IMR-90 (cell line): ENCODE data around the gene ASTN2. TPM values are rescaled to one million over a fixed set of nuclear protein-coding genes. Genes with fewer than 3 reads are reported as not detected.

ENCODE experiments used
- ATAC-seq: fragments of 200-7000 bp; cut with Tn5 transposase; 2 replicates; pipeline ENCODE4 v1.9.1; 2020; ENCODE audit warnings: low read depth, mild to moderate bottlenecking, moderate library complexity
- BruUV-seq: library from RNA; stranded (reverse); fragments of 400-500 nt; replicated peaks from 2 replicates; lab custom pipeline; 2021; lab: Mats Ljungman, UMichigan
- CTCF ChIA-PET: fragments of 300-600 bp; formaldehyde crosslinking; extraction: SDS; loops from one replicate; lab custom pipeline; 2021; ENCODE audit warnings: antibody characterized with exemption; lab: Yijun Ruan, JAX
- POLR2A ChIA-PET: fragments of 300-600 bp; sonication (Branson Sonifier 250); formaldehyde crosslinking; loops from one replicate; lab custom pipeline; 2022; ENCODE audit warnings: antibody characterized with exemption; ENCODE audit not compliant: unreplicated experiment; lab: Charles Lee
- DNase-seq: peaks from one replicate; pipeline ENCODE4 v3.0.0; 2013
- H2AFZ ChIP-seq: replicated peaks from 2 replicates; pipeline ENCODE3; 2013; ENCODE audit warnings: low read length, mild to moderate bottlenecking; ENCODE audit not compliant: poor library complexity
- H2AK5ac ChIP-seq: 2 replicates; pipeline ENCODE4 v1.6.1; 2013; ENCODE audit warnings: low read depth, low read length, inconsistent platforms
- H2AK9ac ChIP-seq: replicated peaks from 2 replicates; pipeline ENCODE3; 2013; ENCODE audit warnings: mild to moderate bottlenecking, low read depth, low read length, moderate library complexity; ENCODE audit not compliant: poor library complexity
- H2BK120ac ChIP-seq: 2 replicates; pipeline ENCODE4 v1.6.1; 2013; ENCODE audit warnings: low read depth, low read length, inconsistent platforms
- H2BK15ac ChIP-seq: 3 replicates; pipeline ENCODE4 v1.6.1; 2013; ENCODE audit warnings: low read depth, low read length, inconsistent platforms
- H2BK20ac ChIP-seq: 2 replicates; pipeline ENCODE4 v1.6.1; 2013; ENCODE audit warnings: low read depth, mild to moderate bottlenecking, inconsistent platforms, low read length, moderate library complexity
- H2BK5ac ChIP-seq: 2 replicates; pipeline ENCODE4 v1.6.1; 2013; ENCODE audit warnings: mild to moderate bottlenecking, low read depth, low read length, inconsistent platforms; ENCODE audit not compliant: poor library complexity, severe bottlenecking
- H3K14ac ChIP-seq: replicated peaks from 2 replicates; pipeline ENCODE4 v1.6.1; 2013; ENCODE audit warnings: low read depth, low read length, inconsistent platforms
- H3K18ac ChIP-seq: 2 replicates; pipeline ENCODE4 v1.6.1; 2013; ENCODE audit warnings: low read depth, low read length, control low read depth
- H3K23ac ChIP-seq: 2 replicates; pipeline ENCODE4 v1.6.1; 2013; ENCODE audit warnings: low read depth, low read length, inconsistent platforms
- H3K27ac ChIP-seq: 2 replicates; pipeline ENCODE4 v1.5.1; 2013; ENCODE audit warnings: mild to moderate bottlenecking, control low read depth, low read length; ENCODE audit not compliant: insufficient read depth
- H3K27me3 ChIP-seq: 2 replicates; pipeline ENCODE4 v1.6.1; 2013; ENCODE audit warnings: low read length; ENCODE audit not compliant: control insufficient read depth, insufficient read depth
- H3K36me3 ChIP-seq: 2 replicates; pipeline ENCODE4 v1.6.1; 2013; ENCODE audit warnings: low read length, mixed read lengths; ENCODE audit not compliant: control insufficient read depth, insufficient read depth
- H3K4ac ChIP-seq: 2 replicates; pipeline ENCODE4 v1.6.1; 2013; ENCODE audit warnings: low read depth, low read length, inconsistent platforms
- H3K4me1 ChIP-seq: 2 replicates; pipeline ENCODE4 v1.6.1; 2013; ENCODE audit warnings: low read length, mixed read lengths; ENCODE audit not compliant: control insufficient read depth, insufficient read depth
- H3K4me2 ChIP-seq: 2 replicates; pipeline ENCODE4 v1.6.1; 2013; ENCODE audit warnings: low read depth, mild to moderate bottlenecking, control low read depth, low read length, moderate library complexity
- H3K4me3 ChIP-seq: 2 replicates; pipeline ENCODE4 v1.5.1; 2013; ENCODE audit warnings: low read depth, mild to moderate bottlenecking, control low read depth, low read length, moderate library complexity; ENCODE audit not compliant: insufficient read depth
- H3K56ac ChIP-seq: 2 replicates; pipeline ENCODE4 v1.6.1; 2013; ENCODE audit warnings: low read length, inconsistent platforms; ENCODE audit not compliant: insufficient read depth; ENCODE audit errors: extremely low read depth
- H3K79me1 ChIP-seq, 2 experiments: 2 replicates each; pipeline ENCODE4 v1.6.1; 2013; ENCODE audit warnings: low read length in 2 of 2, inconsistent platforms in 1 of 2, low read depth in 1 of 2
- H3K9ac ChIP-seq: 2 replicates; pipeline ENCODE4 v1.6.1; 2013; ENCODE audit warnings: low read depth, low read length, control low read depth
- H3K9me1 ChIP-seq: 2 replicates; pipeline ENCODE4 v1.6.1; 2013; ENCODE audit warnings: low read length, inconsistent platforms; ENCODE audit not compliant: insufficient read depth
- H3K9me3 ChIP-seq: 2 replicates; pipeline ENCODE4 v1.6.1; 2013; ENCODE audit warnings: low read length; ENCODE audit not compliant: control insufficient read depth, insufficient read depth
- H4K20me1 ChIP-seq: 2 replicates; pipeline ENCODE4 v1.6.1; 2013; ENCODE audit warnings: low read length, inconsistent platforms; ENCODE audit not compliant: insufficient read depth
- H4K5ac ChIP-seq: 2 replicates; pipeline ENCODE4 v1.6.1; 2013; ENCODE audit warnings: mild to moderate bottlenecking, low read depth, low read length, control low read depth
- H4K8ac ChIP-seq, 2 experiments: 2 replicates each; pipeline ENCODE4 v1.6.1; 2013; ENCODE audit warnings: low read depth in 2 of 2, low read length in 2 of 2, control low read depth in 1 of 2, inconsistent platforms in 1 of 2
- H4K91ac ChIP-seq: 2 replicates; pipeline ENCODE4 v1.6.1; 2013; ENCODE audit warnings: low read depth, low read length, inconsistent platforms; ENCODE audit not compliant: insufficient read depth
- BHLHE40 ChIP-seq: fragments of 150-350 bp; IDR thresholded peaks from 2 replicates; pipeline ENCODE4 v1.6.1; 2016; ENCODE audit warnings: mild to moderate bottlenecking, low read depth, low read length
- CEBPB ChIP-seq: IDR thresholded peaks from 2 replicates; pipeline ENCODE4 v1.6.1; 2012; ENCODE audit warnings: low read depth, low read length, improper control_type of control experiment
- CHD1 ChIP-seq: IDR thresholded peaks from 2 replicates; pipeline ENCODE4 v1.6.1; 2012; ENCODE audit warnings: low read depth, low read length, improper control_type of control experiment
- MAFK ChIP-seq: IDR thresholded peaks from 2 replicates; pipeline ENCODE4 v1.6.1; 2012; ENCODE audit warnings: low read depth, low read length, improper control_type of control experiment
- MXI1 ChIP-seq: IDR thresholded peaks from 2 replicates; pipeline ENCODE4 v1.6.1; 2012; ENCODE audit warnings: low read depth, mild to moderate bottlenecking, low read length, moderate library complexity, borderline replicate concordance
- NFE2L2 ChIP-seq: fragments of 150-350 bp; IDR thresholded peaks from 2 replicates; pipeline ENCODE4 v1.6.1; 2016; ENCODE audit warnings: low read depth, mild to moderate bottlenecking, low read length
- POLR2A ChIP-seq: IDR thresholded peaks from 2 replicates; pipeline ENCODE4 v1.6.1; 2012; ENCODE audit warnings: mild to moderate bottlenecking, low read depth, low read length
- RCOR1 ChIP-seq: IDR thresholded peaks from 2 replicates; pipeline ENCODE4 v1.6.1; 2012; ENCODE audit warnings: mild to moderate bottlenecking, low read length, improper control_type of control experiment; ENCODE audit not compliant: insufficient replicate concordance
- SMC3 ChIP-seq: fragments of 150-350 bp; IDR thresholded peaks from 2 replicates; pipeline ENCODE4 v1.6.1; 2016; ENCODE audit warnings: low read depth, mild to moderate bottlenecking, antibody characterized with exemption, low read length, moderate library complexity
- WGBS, 2 experiments: methylation state at CpG; one replicate each; pipeline versions ENCODE4 v1.1.5 to v1.1.7; 2013; ENCODE audit warnings: missing lambda C conversion rate in 2 of 2; ENCODE audit not compliant: insufficient read length in 1 of 2; ENCODE audit errors: extremely low coverage in 2 of 2; 5-methylcytosine and 5-hydroxymethylcytosine counted together
- dilution Hi-C: fragments of 300-500 bp; cut with HindIII; formaldehyde crosslinking; loops from one replicate; pipeline ENCODE4 v1.14.3; 2018; ENCODE audit warnings: low sequenced_read_pairs; ENCODE audit not compliant: unreplicated experiment
- in situ Hi-C: fragments of 300-500 bp; cut with MboI; formaldehyde crosslinking; loops from 3 replicates; pipeline ENCODE4 v1.14.3; 2019; ENCODE audit warnings: low sequenced_read_pairs, inconsistent platforms, mixed read lengths
- intact Hi-C: fragments of 100-400 bp; cut with micrococcal nuclease; formaldehyde crosslinking; loops from 2 replicates; pipeline ENCODE4 v1.10.0; 2022
- polyA plus RNA-seq, 3 experiments: library from polyadenylated mRNA; depleted of rRNA; stranded (reverse); fragments of >200 nt; gene quantifications; 2 replicates each; pipeline ENCODE4 v1.2.3, GENCODE V29; 2012; ENCODE audit warnings: low replicate concordance in 1 of 3
- total RNA-seq: library from RNA; depleted of rRNA; stranded (reverse); fragments of >200 nt; gene quantifications from 2 replicates; pipeline ENCODE4 v1.2.3, GENCODE V29; 2012
- TF ChIP-seq, protein P1 (sequence below): fragments of 150-350 bp; IDR thresholded peaks from 2 replicates; pipeline ENCODE4 v1.6.1; 2016; ENCODE audit warnings: low read depth, mild to moderate bottlenecking, low read length, moderate library complexity, borderline replicate concordance
- TF ChIP-seq, protein P2 (sequence below): conservative IDR thresholded peaks from 2 replicates; pipeline ENCODE4 v1.5.1; 2012; ENCODE audit warnings: mild to moderate bottlenecking, low read depth, low read length, improper control_type of control experiment

The ASTN2 gene
- total and polyA plus RNA-seq, 2 of the 4 experiments (the other 2 are of a cell fraction) = 3.8 to 6.8 TPM

DNA sequence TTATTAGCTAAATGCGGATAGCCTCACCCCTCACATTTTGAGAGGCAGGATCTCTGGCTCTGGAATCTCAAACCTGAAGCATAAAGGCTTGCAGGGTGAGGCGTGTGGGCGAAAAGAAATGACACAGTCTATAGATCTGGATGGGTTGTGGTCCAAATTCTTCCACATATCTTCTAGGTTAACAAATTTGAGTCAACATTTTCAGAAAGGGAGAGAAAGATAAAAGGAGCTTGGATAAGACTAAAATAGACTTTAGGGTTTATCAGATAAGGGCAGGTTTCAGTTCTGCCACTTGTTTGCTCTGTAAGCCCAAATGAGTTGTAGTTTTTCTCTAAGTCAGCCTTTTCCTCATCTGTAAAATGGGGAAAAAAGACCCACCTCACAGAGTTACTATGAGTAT is 506.9 kb downstream of the ASTN2 start:
- Histone ChIP-seq H3K18ac (no peak overlapping the region), H3K4me3 (no peak overlapping the region), H3K79me1 (no peaks in the 10 kb centered on the region), H2BK15ac (no peak overlapping the region), H3K4me1 (no peaks in the 10 kb centered on the region), H3K9ac (no peak overlapping the region), H3K23ac (no peak overlapping the region), H4K20me1 (no peaks in the 10 kb centered on the region), H3K4me2 (no peak overlapping the region), H3K27ac (no peak overlapping the region), H3K9me1 (no peaks in the 10 kb centered on the region), H3K27me3 (peaks cover 10% of the 10 kb centered on the region), H2BK120ac (no peak overlapping the region), H4K8ac (no peak overlapping the region), H2AFZ (no peak overlapping the region), H2BK5ac (no peak overlapping the region), H3K9me3 (no peaks in the 10 kb centered on the region), H2AK9ac (no peak overlapping the region), H3K36me3 (no peaks in the 10 kb centered on the region), H2AK5ac (no peak overlapping the region), H4K5ac (no peak overlapping the region), H2BK20ac (no peak overlapping the region), H3K56ac (no peak overlapping the region), H3K4ac (no peak overlapping the region), H3K14ac (no peak overlapping the region), H4K91ac (no peak overlapping the region)
- dilution Hi-C loops (no loop called here), in situ Hi-C loops (no loop called here), intact Hi-C loops (no loop called here)
- ChIA-PET CTCF (no interaction called here), POLR2A (no interaction called here)
- no peak for ATAC-seq
- no peak for TF ChIP-seq MXI1
- TF ChIP-seq CEBPB = no peak
- TF ChIP-seq NFE2L2 = no peak
- no peak for TF ChIP-seq POLR2A
- TF ChIP-seq CHD1 = no peak
- TF ChIP-seq MAFK = no peak
- TF ChIP-seq SMC3 = no peak
- TF ChIP-seq, protein P1, sequence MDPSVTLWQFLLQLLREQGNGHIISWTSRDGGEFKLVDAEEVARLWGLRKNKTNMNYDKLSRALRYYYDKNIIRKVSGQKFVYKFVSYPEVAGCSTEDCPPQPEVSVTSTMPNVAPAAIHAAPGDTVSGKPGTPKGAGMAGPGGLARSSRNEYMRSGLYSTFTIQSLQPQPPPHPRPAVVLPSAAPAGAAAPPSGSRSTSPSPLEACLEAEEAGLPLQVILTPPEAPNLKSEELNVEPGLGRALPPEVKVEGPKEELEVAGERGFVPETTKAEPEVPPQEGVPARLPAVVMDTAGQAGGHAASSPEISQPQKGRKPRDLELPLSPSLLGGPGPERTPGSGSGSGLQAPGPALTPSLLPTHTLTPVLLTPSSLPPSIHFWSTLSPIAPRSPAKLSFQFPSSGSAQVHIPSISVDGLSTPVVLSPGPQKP = no peak
- no peak for TF ChIP-seq BHLHE40
- no peak for TF ChIP-seq RCOR1
- TF ChIP-seq, protein P2, sequence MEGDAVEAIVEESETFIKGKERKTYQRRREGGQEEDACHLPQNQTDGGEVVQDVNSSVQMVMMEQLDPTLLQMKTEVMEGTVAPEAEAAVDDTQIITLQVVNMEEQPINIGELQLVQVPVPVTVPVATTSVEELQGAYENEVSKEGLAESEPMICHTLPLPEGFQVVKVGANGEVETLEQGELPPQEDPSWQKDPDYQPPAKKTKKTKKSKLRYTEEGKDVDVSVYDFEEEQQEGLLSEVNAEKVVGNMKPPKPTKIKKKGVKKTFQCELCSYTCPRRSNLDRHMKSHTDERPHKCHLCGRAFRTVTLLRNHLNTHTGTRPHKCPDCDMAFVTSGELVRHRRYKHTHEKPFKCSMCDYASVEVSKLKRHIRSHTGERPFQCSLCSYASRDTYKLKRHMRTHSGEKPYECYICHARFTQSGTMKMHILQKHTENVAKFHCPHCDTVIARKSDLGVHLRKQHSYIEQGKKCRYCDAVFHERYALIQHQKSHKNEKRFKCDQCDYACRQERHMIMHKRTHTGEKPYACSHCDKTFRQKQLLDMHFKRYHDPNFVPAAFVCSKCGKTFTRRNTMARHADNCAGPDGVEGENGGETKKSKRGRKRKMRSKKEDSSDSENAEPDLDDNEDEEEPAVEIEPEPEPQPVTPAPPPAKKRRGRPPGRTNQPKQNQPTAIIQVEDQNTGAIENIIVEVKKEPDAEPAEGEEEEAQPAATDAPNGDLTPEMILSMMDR = no peak
- no peak for DNase-seq
- WGBS, 2 experiments = no CpG with 5 or more reads among the region's 3 CpGs
- no TSS peak for BruUV-seq
